ENCODE measurements around the gene IRGC. TPM values are rescaled to one million over a fixed set of nuclear protein-coding genes. Genes with fewer than 3 reads are reported as not detected.

The IRGC gene
- not detected in 5 replicates for total RNA-seq (2022; extraction: Qiagen RNA extraction)

DNA sequence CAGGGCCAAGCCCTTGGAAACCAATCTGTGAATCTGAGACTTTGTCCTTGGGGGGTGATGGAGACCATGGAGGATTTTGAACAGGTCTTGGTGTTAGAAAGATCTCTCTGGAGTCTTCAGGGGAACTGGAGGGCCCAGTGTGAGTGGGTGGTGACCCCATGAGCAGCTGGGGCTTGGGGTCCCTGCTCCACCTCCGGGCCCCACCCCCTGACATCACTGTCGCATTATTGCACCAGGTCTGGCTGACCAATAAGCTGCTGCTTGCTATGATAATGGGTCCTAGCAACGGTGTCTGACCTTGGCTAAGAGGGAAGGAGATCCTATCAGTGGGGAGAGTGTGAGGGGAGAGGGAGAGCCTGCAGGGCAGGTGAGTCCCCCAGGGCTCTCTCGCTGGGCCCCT, at the start of gene IRGC:
TSS of gene IRGC (plus strand) at position 301 of the 400 bp plus-strand sequence. CDS start 2,483 bp downstream, outside the sequence.

GRCh38 chr19:43754503-43755255, 38.8 kb downstream of the IRGC start, which contains the start of gene SMG9:
SMG9 (minus strand) TSS chr19:43754962; CDS start chr19:43750741, 4,221 bp downstream.

Other genes starting within 250 kb of the IRGC start
- gene PHLDB3, start 211.3 kb upstream of the IRGC start, total RNA-seq (2022; extraction: Qiagen RNA extraction) = 8.5 to 9.2 TPM (median 8.7 TPM) in 5 replicates
- gene ETHE1, start 188.9 kb upstream of the IRGC start, total RNA-seq (2022; extraction: Qiagen RNA extraction) = 39.7 to 43.0 TPM (median 42.9 TPM) in 5 replicates
- 1.4 to 2.7 TPM (median 2.0 TPM) in 5 replicates for gene ZNF575, start 182.9 kb upstream of the IRGC start, total RNA-seq (2022; extraction: Qiagen RNA extraction)
- gene XRCC1, start 140.5 kb upstream of the IRGC start, total RNA-seq (2022; extraction: Qiagen RNA extraction) = 27.5 to 31.4 TPM (median 30.2 TPM) in 5 replicates
- 0.12 to 0.39 TPM (median 0.25 TPM) in 3 of 5 replicates, not detected in the others for gene PINLYP, start 140.3 kb upstream of the IRGC start, total RNA-seq (2022; extraction: Qiagen RNA extraction)
- gene IRGQ, start 119.9 kb upstream of the IRGC start, total RNA-seq (2022; extraction: Qiagen RNA extraction) = 6.4 to 7.0 TPM (median 6.7 TPM) in 5 replicates
- 13.0 to 19.7 TPM (median 18.2 TPM) in 5 replicates for gene ZNF576, start 119.5 kb upstream of the IRGC start, total RNA-seq (2022; extraction: Qiagen RNA extraction)
- gene SRRM5, start 104.0 kb upstream of the IRGC start, total RNA-seq (2022; extraction: Qiagen RNA extraction) = 0.43 to 1.1 TPM (median 0.86 TPM) in 5 replicates
- 44.9 to 64.0 TPM (median 60.7 TPM) in 5 replicates for gene ZNF428, start 96.4 kb upstream of the IRGC start, total RNA-seq (2022; extraction: Qiagen RNA extraction)
- 8.1 to 9.2 TPM (median 8.7 TPM) in 5 replicates for gene CADM4, start 76.2 kb upstream of the IRGC start, total RNA-seq (2022; extraction: Qiagen RNA extraction)
- gene PLAUR, start 45.9 kb upstream of the IRGC start, total RNA-seq (2022; extraction: Qiagen RNA extraction) = 49.6 to 58.0 TPM (median 52.8 TPM) in 5 replicates
- 39.2 to 70.8 TPM (median 56.3 TPM) in 5 replicates for gene SMG9, start 38.9 kb downstream of the IRGC start, total RNA-seq (2022; extraction: Qiagen RNA extraction)
- gene KCNN4, start 64.9 kb downstream of the IRGC start, total RNA-seq (2022; extraction: Qiagen RNA extraction) = 35.0 to 49.2 TPM (median 46.8 TPM) in 5 replicates
- gene LYPD5, start 86.4 kb downstream of the IRGC start, total RNA-seq (2022; extraction: Qiagen RNA extraction) = 0.09 to 0.32 TPM (median 0.16 TPM) in 5 replicates
- 4.8 to 6.8 TPM (median 6.3 TPM) in 5 replicates for gene ZNF283, start 111.2 kb downstream of the IRGC start, total RNA-seq (2022; extraction: Qiagen RNA extraction)
- 0.16 to 0.34 TPM (median 0.33 TPM) in 5 replicates for gene ZNF404, start 167.9 kb downstream of the IRGC start, total RNA-seq (2022; extraction: Qiagen RNA extraction)
- 9.1 to 12.0 TPM (median 10.8 TPM) in 5 replicates for gene ZNF45, start 219.2 kb downstream of the IRGC start, total RNA-seq (2022; extraction: Qiagen RNA extraction)
- 0.38 to 0.77 TPM (median 0.64 TPM) in 5 replicates for gene ZNF221, start 235.2 kb downstream of the IRGC start, total RNA-seq (2022; extraction: Qiagen RNA extraction)